PC-9 (cell line): ENCODE data around the gene ALDH2. TPM values are rescaled to one million over a fixed set of nuclear protein-coding genes. Genes with fewer than 3 reads are reported as not detected.

Source experiments
- BruUV-seq: library from RNA; stranded (reverse); fragments of 400-500 nt; replicated peaks from 2 replicates; lab custom pipeline; 2021; lab: Mats Ljungman, UMichigan
- CTCF ChIA-PET: fragments of 300-600 bp; sonication (Branson Sonifier 250); formaldehyde crosslinking; loops from one replicate; lab custom pipeline; 2022; ENCODE audit warnings: antibody characterized with exemption; lab: Charles Lee
- POLR2A ChIA-PET: fragments of 300-600 bp; sonication (Branson Sonifier 250); formaldehyde crosslinking; loops from one replicate; lab custom pipeline; 2022; ENCODE audit warnings: antibody characterized with exemption; ENCODE audit not compliant: unreplicated experiment; lab: Charles Lee
- DNase-seq, 2 experiments: peaks; one replicate each; pipeline versions ENCODE4 v3.0.0 to v3.0.0-alpha.2; 2015 to 2022; ENCODE audit warnings: mixed read lengths in 1 of 2
- H2AFZ ChIP-seq: fragments of 200-600 bp; sonication (generic); 2 replicates; pipeline ENCODE4 v1.8.1; 2017; ENCODE audit warnings: antibody characterized with exemption
- H3F3A ChIP-seq: fragments of 200-600 bp; sonication (generic); 2 replicates; pipeline ENCODE4 v1.8.1; 2017; ENCODE audit warnings: antibody characterized with exemption, mild to moderate bottlenecking, low read depth; ENCODE audit not compliant: insufficient read depth
- H3K27ac ChIP-seq: fragments of 200-600 bp; sonication (generic); 2 replicates; pipeline ENCODE4 v1.6.1; 2016; ENCODE audit warnings: mixed run types
- H3K27me3 ChIP-seq: fragments of 200-600 bp; sonication (generic); 2 replicates; pipeline ENCODE4 v1.6.1; 2016; ENCODE audit warnings: low read depth, mixed run types; ENCODE audit not compliant: insufficient read depth
- H3K36me3 ChIP-seq: fragments of 200-600 bp; sonication (generic); 2 replicates; pipeline ENCODE4 v1.6.1; 2016; ENCODE audit warnings: low read depth, mixed run types
- H3K4me1 ChIP-seq: fragments of 200-600 bp; sonication (generic); replicated peaks from 2 replicates; pipeline ENCODE4 v1.6.1; 2016; ENCODE audit warnings: mixed run types; ENCODE audit not compliant: insufficient read depth
- H3K4me2 ChIP-seq: fragments of 200-600 bp; sonication (generic); 2 replicates; pipeline ENCODE4 v1.6.1; 2017; ENCODE audit warnings: mixed run types
- H3K4me3 ChIP-seq: fragments of 200-600 bp; sonication (generic); 2 replicates; pipeline ENCODE4 v1.6.1; 2016; ENCODE audit warnings: mixed run types
- H3K79me2 ChIP-seq: fragments of 200-600 bp; sonication (generic); 2 replicates; pipeline ENCODE4 v1.6.1; 2017; ENCODE audit warnings: low read depth, mixed run types
- H3K9me2 ChIP-seq: fragments of 200-600 bp; sonication (generic); 2 replicates; pipeline ENCODE4 v1.8.1; 2017; ENCODE audit warnings: mild to moderate bottlenecking; ENCODE audit not compliant: insufficient read depth
- H3K9me3 ChIP-seq: fragments of 200-600 bp; sonication (generic); 2 replicates; pipeline ENCODE4 v1.8.1; 2016; ENCODE audit warnings: low read depth; ENCODE audit not compliant: insufficient read depth
- H4K20me1 ChIP-seq: fragments of 200-600 bp; sonication (generic); 2 replicates; pipeline ENCODE4 v1.8.1; 2017; ENCODE audit not compliant: insufficient read depth
- EZH2 ChIP-seq: fragments of 200-600 bp; sonication (generic); IDR thresholded peaks from 2 replicates; pipeline ENCODE4 v1.8.0; 2017; ENCODE audit warnings: antibody characterized with exemption, low read depth
- intact Hi-C: fragments of 100-400 bp; cut with micrococcal nuclease; formaldehyde crosslinking; loops from one replicate; pipeline ENCODE4 v1.10.0; 2022; ENCODE audit not compliant: unreplicated experiment
- total RNA-seq: library from RNA; stranded (reverse); gene quantifications from 2 replicates; pipeline ENCODE4 v1.2.3, GENCODE V29; 2021
- TF ChIP-seq, protein P1 (sequence below): fragments of 200-600 bp; sonication (generic); conservative IDR thresholded peaks from 2 replicates; pipeline ENCODE4 v1.6.1; 2017; ENCODE audit warnings: mixed run types, antibody characterized with exemption, mild to moderate bottlenecking, moderate library complexity

Gene ALDH2
- total RNA-seq, 1 experiment from 2014 or later: 38.9 TPM

DNA sequence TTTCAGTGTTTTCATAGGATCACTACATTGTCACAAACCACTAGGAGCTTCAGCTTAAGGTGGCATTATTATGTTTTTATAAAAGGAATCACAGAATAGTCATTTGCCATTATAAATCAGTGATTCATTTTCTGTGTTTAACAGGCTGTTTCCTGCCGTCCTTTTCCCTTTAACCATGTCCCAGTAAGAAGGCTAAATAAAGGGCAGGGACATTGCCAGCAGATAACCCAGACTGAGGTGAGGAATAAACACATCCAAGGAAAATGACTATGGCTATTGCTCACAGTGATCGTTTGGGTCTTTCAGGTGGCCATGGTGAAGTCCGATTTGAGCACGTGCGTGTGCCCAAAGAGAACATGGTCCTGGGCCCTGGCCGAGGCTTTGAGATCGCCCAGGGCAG is 17.9 kb upstream of the ALDH2 start:
- H3F3A ChIP-seq: no peaks in the 10 kb centered on the region
- BruUV-seq: no TSS peak
- no peaks in the 10 kb centered on the region for H4K20me1 ChIP-seq
- H3K4me1 ChIP-seq: no peaks in the 10 kb centered on the region
- no peak overlapping the region for H2AFZ ChIP-seq
- H3K9me3 ChIP-seq: no peaks in the 10 kb centered on the region
- H3K79me2 ChIP-seq: no peaks in the 10 kb centered on the region
- DNase-seq: no peak
- no peak overlapping the region for H3K4me2 ChIP-seq
- no peaks in the 10 kb centered on the region for H3K9me2 ChIP-seq
- no peak overlapping the region for H3K4me3 ChIP-seq
- ChIA-PET POLR2A (no interaction called here), CTCF (interaction anchor here (0.7 kb wide), 1 partner anchor 77 kb away, joined by 3 read pairs; no protein-coding TSS in a partner anchor)
- intact Hi-C loops: no loop called here
- TF ChIP-seq, protein P1, sequence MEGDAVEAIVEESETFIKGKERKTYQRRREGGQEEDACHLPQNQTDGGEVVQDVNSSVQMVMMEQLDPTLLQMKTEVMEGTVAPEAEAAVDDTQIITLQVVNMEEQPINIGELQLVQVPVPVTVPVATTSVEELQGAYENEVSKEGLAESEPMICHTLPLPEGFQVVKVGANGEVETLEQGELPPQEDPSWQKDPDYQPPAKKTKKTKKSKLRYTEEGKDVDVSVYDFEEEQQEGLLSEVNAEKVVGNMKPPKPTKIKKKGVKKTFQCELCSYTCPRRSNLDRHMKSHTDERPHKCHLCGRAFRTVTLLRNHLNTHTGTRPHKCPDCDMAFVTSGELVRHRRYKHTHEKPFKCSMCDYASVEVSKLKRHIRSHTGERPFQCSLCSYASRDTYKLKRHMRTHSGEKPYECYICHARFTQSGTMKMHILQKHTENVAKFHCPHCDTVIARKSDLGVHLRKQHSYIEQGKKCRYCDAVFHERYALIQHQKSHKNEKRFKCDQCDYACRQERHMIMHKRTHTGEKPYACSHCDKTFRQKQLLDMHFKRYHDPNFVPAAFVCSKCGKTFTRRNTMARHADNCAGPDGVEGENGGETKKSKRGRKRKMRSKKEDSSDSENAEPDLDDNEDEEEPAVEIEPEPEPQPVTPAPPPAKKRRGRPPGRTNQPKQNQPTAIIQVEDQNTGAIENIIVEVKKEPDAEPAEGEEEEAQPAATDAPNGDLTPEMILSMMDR: no peak
- TF ChIP-seq EZH2: no peak
- H3K27me3 ChIP-seq: no peaks in the 10 kb centered on the region
- no peak overlapping the region for H3K27ac ChIP-seq
- H3K36me3 ChIP-seq: 0 out of 2 replicates have a peak, but pooled peaks cover 5% of the 10 kb centered on the region

DNA sequence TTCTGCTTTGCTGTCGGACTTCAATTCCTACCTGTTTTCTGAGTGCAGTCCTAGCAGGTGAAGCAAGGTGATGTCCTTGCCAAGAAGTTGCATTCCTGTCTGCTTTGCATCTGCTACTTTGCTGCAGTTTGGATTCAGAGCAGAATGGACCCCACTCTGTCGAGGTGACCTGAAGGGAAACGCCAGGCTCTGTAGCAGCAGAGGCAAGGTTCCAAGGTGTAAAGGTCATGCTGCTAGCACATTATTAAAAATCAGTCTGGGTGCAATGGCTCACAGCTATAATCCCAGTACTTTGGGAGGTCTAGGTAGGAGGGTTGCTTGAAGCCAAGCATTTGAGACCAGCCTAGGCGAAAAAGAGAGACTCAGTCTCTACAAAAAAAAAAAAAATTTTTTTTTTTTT is 17.3 kb upstream of the ALDH2 start:
- Histone ChIP-seq H3K9me2 (no peaks in the 10 kb centered on the region), H3K27me3 (no peaks in the 10 kb centered on the region), H3K36me3 (0 out of 2 replicates have a peak, but pooled peaks cover 5% of the 10 kb centered on the region), H4K20me1 (no peaks in the 10 kb centered on the region), H3K4me3 (no peak overlapping the region), H3K4me1 (no peaks in the 10 kb centered on the region), H3K9me3 (no peaks in the 10 kb centered on the region), H3K79me2 (no peaks in the 10 kb centered on the region), H3K4me2 (no peak overlapping the region), H3K27ac (no peak overlapping the region), H3F3A (no peaks in the 10 kb centered on the region), H2AFZ (no peak overlapping the region)
- no peak for TF ChIP-seq EZH2
- TF ChIP-seq, protein P1: no peak
- CTCF ChIA-PET: interaction anchor here (0.7 kb wide), 1 partner anchor 76 kb away, joined by 3 read pairs; no protein-coding TSS in a partner anchor
- intact Hi-C loops: no loop called here
- no peak for DNase-seq
- BruUV-seq: no TSS peak
- POLR2A ChIA-PET: no interaction called here

DNA sequence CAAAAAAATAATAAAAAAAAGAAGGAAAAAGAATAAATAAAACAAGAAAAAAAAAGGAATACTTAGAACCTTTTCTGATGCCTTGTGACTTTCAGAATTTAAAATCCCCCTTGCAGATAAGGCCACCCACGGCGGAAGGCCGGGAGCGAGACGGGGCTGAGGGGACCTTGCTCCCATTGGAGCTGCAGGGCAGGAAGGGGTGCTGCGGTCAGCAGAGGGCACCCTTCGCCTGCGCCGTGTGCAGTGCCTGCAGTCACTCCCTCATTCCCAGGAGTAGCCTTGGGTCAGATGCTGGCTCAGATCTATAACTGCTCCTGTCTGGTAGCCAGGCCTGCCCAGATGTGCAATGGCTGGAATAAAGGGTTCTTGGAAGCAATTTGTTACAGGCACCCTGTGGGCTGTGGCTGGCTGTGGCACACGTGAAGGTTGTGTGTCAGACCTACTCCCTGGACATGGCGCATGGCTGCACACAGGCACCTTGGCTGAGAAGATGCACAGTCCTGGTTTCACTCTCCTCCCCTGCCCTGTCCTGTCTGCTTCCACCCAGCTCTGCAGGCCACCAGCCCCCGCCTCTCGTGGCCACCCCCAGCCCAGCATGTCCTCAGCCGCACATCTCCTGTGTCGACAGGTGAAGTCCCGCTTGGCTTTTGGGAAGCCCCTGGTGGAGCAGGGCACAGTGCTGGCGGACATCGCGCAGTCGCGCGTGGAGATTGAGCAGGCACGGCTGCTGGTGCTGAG is 13.4 kb upstream of the ALDH2 start:
- no TSS peak for BruUV-seq

More for the DNA sequence above, 13.4 kb upstream of the ALDH2 start:
- Histone ChIP-seq H2AFZ (no peak overlapping the region), H3K36me3 (0 out of 2 replicates have a peak, but pooled peaks cover 5% of the 10 kb centered on the region), H3K4me3 (no peak overlapping the region), H3K9me3 (no peaks in the 10 kb centered on the region), H3K9me2 (no peaks in the 10 kb centered on the region), H3K27me3 (no peaks in the 10 kb centered on the region), H4K20me1 (no peaks in the 10 kb centered on the region), H3K27ac (no peak overlapping the region), H3K4me1 (no peaks in the 10 kb centered on the region), H3K4me2 (no peak overlapping the region), H3K79me2 (no peaks in the 10 kb centered on the region), H3F3A (no peaks in the 10 kb centered on the region)
- ChIA-PET CTCF (interaction anchor here (0.6 to 2.4 kb wide), 2 partner anchors 16 to 59 kb away, joined by 3 to 10 read pairs; no protein-coding TSS in a partner anchor), POLR2A (no interaction called here)
- DNase-seq: no peak
- intact Hi-C loops: loop anchor here (1.0 kb wide), 1 partner anchor 60 kb away; no protein-coding TSS in a partner anchor
- TF ChIP-seq EZH2: no peak
- TF ChIP-seq, protein P1: peak; percentile 59
